Measurements from ENCODE around the gene ATP2B3. TPM values are rescaled to one million over a fixed set of nuclear protein-coding genes. Genes with fewer than 3 reads are reported as not detected.

The ATP2B3 gene
- total RNA-seq, 1 donor, result not detected

- TF ChIP-seq CTCF (IDR thresholded peaks at IDR 0.05; ENCODE audit: insufficient read depth, low read depth, low read length), result no peak
- H3K4me3 ChIP-seq (ENCODE audit: low read depth, low read length), result no peak overlapping the region
- DNase-seq (ENCODE audit: low read depth), result no peak
These were observed 19.0 kb upstream of the ATP2B3 start for GRCh38 chrX:153498453-153498852.

DNA sequence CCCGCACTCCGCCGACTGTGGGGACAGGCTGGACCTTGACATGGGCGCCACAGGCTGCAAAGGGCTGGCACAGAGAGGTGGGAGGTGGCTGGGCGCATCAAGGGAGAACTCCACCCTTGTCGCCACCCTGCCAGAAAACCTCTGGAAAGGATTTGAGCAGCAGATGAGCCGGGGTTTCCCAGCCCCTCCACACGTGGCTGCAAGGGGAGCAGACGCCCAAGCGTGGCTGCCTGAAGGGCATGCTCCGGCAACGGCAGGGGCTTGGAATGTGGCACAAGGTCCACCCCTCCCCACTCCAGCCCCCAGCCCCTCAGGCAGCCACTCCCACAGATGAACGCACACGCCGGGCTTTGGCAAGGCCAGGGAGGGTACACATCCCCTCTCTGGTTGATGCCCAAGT, 18.1 kb upstream of the ATP2B3 start:
- H3K4me3 ChIP-seq (ENCODE audit: low read depth, low read length), result no peak overlapping the region
- TF ChIP-seq CTCF (IDR thresholded peaks at IDR 0.05; ENCODE audit: insufficient read depth, low read depth, low read length), result no peak
- DNase-seq (ENCODE audit: low read depth), result no peak

- no peak for DNase-seq (ENCODE audit: low read depth)
- no peak overlapping the region for H3K4me3 ChIP-seq (ENCODE audit: low read depth, low read length)
- TF ChIP-seq CTCF (IDR thresholded peaks at IDR 0.05; ENCODE audit: insufficient read depth, low read depth, low read length), result no peak
These were observed 17.6 kb upstream of the ATP2B3 start for GRCh38 chrX:153499876-153500275.

DNA sequence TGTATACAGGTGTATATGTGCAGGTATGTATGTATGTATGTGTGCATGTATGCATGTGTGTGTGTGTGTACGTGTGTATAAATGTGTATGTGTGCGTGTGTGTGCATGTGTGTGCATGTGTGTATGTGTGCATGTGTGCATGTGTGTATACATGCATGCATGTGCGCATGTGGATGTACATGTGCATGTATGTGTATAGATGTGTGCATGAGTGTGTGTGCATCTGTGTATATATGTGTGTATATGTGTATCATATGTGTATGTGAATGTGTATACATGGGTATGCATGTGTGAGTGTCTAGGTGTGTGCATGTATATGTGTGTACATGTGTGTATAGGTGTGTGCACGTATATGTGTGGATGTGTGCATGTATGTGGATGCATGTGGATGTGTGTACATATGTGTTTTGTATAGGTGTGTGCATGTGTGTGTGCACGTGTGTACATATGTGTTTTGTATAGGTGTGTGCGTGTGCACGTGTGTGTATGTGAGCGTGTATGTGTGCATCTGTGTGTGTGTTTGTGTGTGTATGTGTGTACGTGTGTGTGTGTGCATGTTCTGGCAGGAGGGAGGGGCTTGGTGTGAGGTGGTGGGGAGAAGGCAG, 16.7 kb upstream of the ATP2B3 start:
- no peak for TF ChIP-seq CTCF (IDR thresholded peaks at IDR 0.05; ENCODE audit: insufficient read depth, low read depth, low read length)
- H3K4me3 ChIP-seq (ENCODE audit: low read depth, low read length), result no peak overlapping the region
- no peak for DNase-seq (ENCODE audit: low read depth)

DNA sequence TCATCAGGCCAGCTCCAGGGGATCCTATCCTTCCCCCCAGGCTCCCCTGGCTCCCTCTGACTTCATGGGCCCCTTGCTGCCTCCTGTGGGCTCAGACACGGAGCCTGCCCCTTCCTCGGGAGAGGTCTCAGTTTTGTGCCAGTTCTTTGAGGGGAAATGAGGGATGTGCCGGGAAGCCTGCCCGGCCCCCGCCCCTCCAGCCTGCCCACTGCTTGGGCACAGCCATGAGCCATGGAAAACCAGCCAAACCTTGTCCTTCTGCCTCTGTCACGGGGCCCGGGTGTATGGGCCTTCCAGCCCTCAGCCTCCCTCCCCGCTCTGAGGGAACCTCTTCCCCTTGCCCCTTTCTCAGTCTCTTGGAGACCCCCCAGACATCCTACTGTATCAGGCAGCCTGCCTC, 15.9 kb upstream of the ATP2B3 start:
- no peak for DNase-seq (ENCODE audit: low read depth)
- no peak overlapping the region for H3K4me3 ChIP-seq (ENCODE audit: low read depth, low read length)
- no peak for TF ChIP-seq CTCF (IDR thresholded peaks at IDR 0.05; ENCODE audit: insufficient read depth, low read depth, low read length)

DNA sequence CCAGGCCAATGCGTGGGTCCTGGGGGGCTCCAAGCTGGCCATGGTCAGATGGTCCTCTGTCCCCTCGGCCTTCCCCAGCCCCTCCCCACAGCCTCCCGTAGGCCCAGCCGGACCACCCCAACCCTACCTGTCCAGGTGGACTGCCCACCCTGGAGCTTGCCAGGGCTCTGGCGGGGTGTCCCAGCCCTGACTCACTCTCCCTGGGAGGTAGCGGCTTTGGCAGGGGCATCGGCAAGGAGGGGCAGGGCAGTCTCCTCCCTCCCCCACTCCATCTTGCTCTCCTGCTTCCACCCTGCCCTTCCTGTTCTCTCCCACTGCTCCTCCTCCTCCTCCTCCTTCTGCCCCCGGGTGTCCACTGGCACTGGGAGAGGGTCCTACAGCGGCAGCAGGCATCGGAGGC, 15.3 kb upstream of the ATP2B3 start:
- no peak for DNase-seq (ENCODE audit: low read depth)
- TF ChIP-seq CTCF (IDR thresholded peaks at IDR 0.05; ENCODE audit: insufficient read depth, low read depth, low read length), result no peak
- H3K4me3 ChIP-seq (ENCODE audit: low read depth, low read length), result no peak overlapping the region

GRCh38 chrX:153502796-153503195, 14.6 kb upstream of the ATP2B3 start:
- no peak overlapping the region for H3K4me3 ChIP-seq (ENCODE audit: low read depth, low read length)
- no peak for TF ChIP-seq CTCF (IDR thresholded peaks at IDR 0.05; ENCODE audit: insufficient read depth, low read depth, low read length)
- no peak for DNase-seq (ENCODE audit: low read depth)
